Measurements from ENCODE around the gene MEF2C. TPM values are rescaled to one million over a fixed set of nuclear protein-coding genes. Genes with fewer than 3 reads are reported as not detected.

The MEF2C gene
- total RNA-seq, 4 donors from 2014 or later, result 17.3 to 58.0 (median 23.5) TPM

- in situ Hi-C loops (cut with MboI; ENCODE audit: low pct_ligation_motif_present in 1 of 4, low pct_unique_long_range_greater_than_20kb in 1 of 4, low sequenced_read_pairs in 3 of 4), result no loop called here
- TF ChIP-seq POLR2AphosphoS5 (IDR thresholded peaks at IDR 0.05) (no peak), EP300 (IDR thresholded peaks at IDR 0.05; ENCODE audit: low read depth) (no peak), CTCF (IDR thresholded peaks at IDR 0.05) (no peak), POLR2A (IDR thresholded peaks at IDR 0.05) (no peak)
- H3K27me3 ChIP-seq, result no peaks in the 10 kb centered on the region
- no peak overlapping the region for H3K27ac ChIP-seq
- H3K4me1 ChIP-seq, result peaks cover 0 to 9% (median 3%) of the 10 kb centered on the region in 4 donors
- DNase-seq, result no peak
- no peak overlapping the region for H3K4me3 ChIP-seq
- 58 to 96% methylated on average over 2 to 5 of the region's 5 CpGs for WGBS, 2 donors (ENCODE audit: low coverage in 1 of 2)
- no peaks in the 10 kb centered on the region for H3K36me3 ChIP-seq
- no peaks in the 10 kb centered on the region for H3K9me3 ChIP-seq
- intact Hi-C loops (cut with DNase I; ENCODE audit: low total_unique reads), result no loop called here
Measured at GRCh38 chr5:88772831-88773230, 110.2 kb downstream of the MEF2C start.

- DNase-seq, result no peak
- Histone ChIP-seq H3K4me3 (no peak overlapping the region), H3K27me3 (no peaks in the 10 kb centered on the region), H3K9me3 (no peaks in the 10 kb centered on the region), H3K36me3 (no peaks in the 10 kb centered on the region), H3K4me1 (peaks cover 0 to 8% (median 3%) of the 10 kb centered on the region in 4 donors), H3K27ac (no peak overlapping the region)
- no peak for TF ChIP-seq EP300 (IDR thresholded peaks at IDR 0.05; ENCODE audit: low read depth)
- TF ChIP-seq POLR2AphosphoS5 (IDR thresholded peaks at IDR 0.05), result no peak
- no peak for TF ChIP-seq CTCF (IDR thresholded peaks at IDR 0.05)
- TF ChIP-seq POLR2A (IDR thresholded peaks at IDR 0.05), result no peak
- WGBS, 2 donors (ENCODE audit: low coverage in 1 of 2), result 93 to 100% methylated on average over 2 to 3 of the region's 3 CpGs
- intact Hi-C loops (cut with DNase I; ENCODE audit: low total_unique reads), result no loop called here
- in situ Hi-C loops (cut with MboI; ENCODE audit: low pct_ligation_motif_present in 1 of 4, low pct_unique_long_range_greater_than_20kb in 1 of 4, low sequenced_read_pairs in 3 of 4), result no loop called here
Measured at GRCh38 chr5:88772047-88772446, 110.9 kb downstream of the MEF2C start.

- Histone ChIP-seq H3K27ac (no peak overlapping the region), H3K9me3 (no peaks in the 10 kb centered on the region), H3K4me1 (no peaks in the 10 kb centered on the region), H3K36me3 (no peaks in the 10 kb centered on the region), H3K27me3 (no peaks in the 10 kb centered on the region), H3K4me3 (no peak overlapping the region)
- DNase-seq, result no peak
- TF ChIP-seq POLR2AphosphoS5 (IDR thresholded peaks at IDR 0.05) (no peak), CTCF (IDR thresholded peaks at IDR 0.05) (no peak), EP300 (IDR thresholded peaks at IDR 0.05; ENCODE audit: low read depth) (no peak), POLR2A (IDR thresholded peaks at IDR 0.05) (no peak)
- in situ Hi-C loops (cut with MboI; ENCODE audit: low pct_ligation_motif_present in 1 of 4, low pct_unique_long_range_greater_than_20kb in 1 of 4, low sequenced_read_pairs in 3 of 4), result no loop called here
- intact Hi-C loops (cut with DNase I; ENCODE audit: low total_unique reads), result no loop called here
- WGBS, 2 donors (ENCODE audit: low coverage in 1 of 2), result 84 to 92% methylated on average over 6 to 8 of the region's 8 CpGs
Measured at GRCh38 chr5:88770276-88771257, 112.4 kb downstream of the MEF2C start.

GRCh38 chr5:88769165-88769564 lies 113.8 kb downstream of the MEF2C start:
- no peaks in the 10 kb centered on the region for H3K27me3 ChIP-seq
- H3K4me3 ChIP-seq, result no peak overlapping the region
- H3K9me3 ChIP-seq, result no peaks in the 10 kb centered on the region
- 50 to 93% methylated on average over 3 of the region's 3 CpGs for WGBS, 2 donors (ENCODE audit: low coverage in 1 of 2)
- intact Hi-C loops (cut with DNase I; ENCODE audit: low total_unique reads), result no loop called here
- in situ Hi-C loops (cut with MboI; ENCODE audit: low pct_ligation_motif_present in 1 of 4, low pct_unique_long_range_greater_than_20kb in 1 of 4, low sequenced_read_pairs in 3 of 4), result no loop called here
- no peak for DNase-seq
- no peaks in the 10 kb centered on the region for H3K36me3 ChIP-seq
- H3K27ac ChIP-seq, result no peak overlapping the region
- TF ChIP-seq CTCF (IDR thresholded peaks at IDR 0.05), result no peak
- no peak for TF ChIP-seq POLR2A (IDR thresholded peaks at IDR 0.05)
- TF ChIP-seq EP300 (IDR thresholded peaks at IDR 0.05; ENCODE audit: low read depth), result no peak
- no peak for TF ChIP-seq POLR2AphosphoS5 (IDR thresholded peaks at IDR 0.05)
- H3K4me1 ChIP-seq, result no peaks in the 10 kb centered on the region
